ENCODE data around the gene AKAP11. TPM values are rescaled to one million over a fixed set of nuclear protein-coding genes. Genes with fewer than 3 reads are reported as not detected.

AKAP11 gene
- total and polyA plus RNA-seq, 2 of the 4 experiments (the other 2 are of a cell fraction) = 8.0 to 19.7 TPM

GRCh38 chr13:42337808-42338600 lies 66.1 kb downstream of the AKAP11 start:
- H3K9ac ChIP-seq (ENCODE audit: low read depth, low read length) = no peak overlapping the region
- H2BK120ac ChIP-seq (ENCODE audit: low read depth, low read length) = no peak overlapping the region
- ATAC-seq (ENCODE audit: low read depth) (no peak), DNase-seq (no peak)
- in situ Hi-C loops (cut with MboI; ENCODE audit: low sequenced_read_pairs) = no loop called here
- CTCF ChIA-PET = no interaction called here
- no peaks in the 10 kb centered on the region for H4K20me1 ChIP-seq (ENCODE audit: insufficient read depth, low read length)
- H3K4me3 ChIP-seq (ENCODE audit: insufficient read depth, low read depth, low read length) = no peak overlapping the region
- H2AK9ac ChIP-seq (replicated peaks; ENCODE audit: low read depth, low read length, poor library complexity) = no peak overlapping the region
- H2BK20ac ChIP-seq (ENCODE audit: low read depth, low read length) = no peak overlapping the region
- POLR2A ChIA-PET (ENCODE audit: unreplicated experiment) = no interaction called here
- intact Hi-C loops (cut with micrococcal nuclease) = no loop called here
- H3K27me3 ChIP-seq (ENCODE audit: control insufficient read depth, insufficient read depth, low read length) = peaks cover 21% of the 10 kb centered on the region
- H3K18ac ChIP-seq (ENCODE audit: low read depth, low read length) = no peak overlapping the region
- no peak overlapping the region for H2AFZ ChIP-seq (replicated peaks; ENCODE audit: low read length, poor library complexity)
- no peak overlapping the region for H3K4me2 ChIP-seq (ENCODE audit: low read depth, low read length)
- no peak overlapping the region for H3K4ac ChIP-seq (ENCODE audit: low read depth, low read length)
- no CpG with 5 or more reads among the region's 7 CpGs for WGBS, 2 experiments (ENCODE audit: extremely low coverage in 2 of 2, insufficient read length in 1 of 2)
- H3K56ac ChIP-seq (ENCODE audit: extremely low read depth, insufficient read depth, low read length) = no peak overlapping the region
- BruUV-seq (replicated peaks) = no TSS peak
- no peak overlapping the region for H4K91ac ChIP-seq (ENCODE audit: insufficient read depth, low read depth, low read length)
- H4K8ac ChIP-seq (ENCODE audit: low read depth in 2 of 2, low read length in 2 of 2) = no peak overlapping the region
- H2BK5ac ChIP-seq (ENCODE audit: low read depth, low read length, poor library complexity, severe bottlenecking) = no peak overlapping the region
- no peak overlapping the region for H2BK15ac ChIP-seq (ENCODE audit: low read depth, low read length)
- H3K27ac ChIP-seq (ENCODE audit: insufficient read depth, low read length) = no peak overlapping the region
- H3K4me1 ChIP-seq (ENCODE audit: control insufficient read depth, insufficient read depth, low read length) = no peaks in the 10 kb centered on the region
- no peak overlapping the region for H3K23ac ChIP-seq (ENCODE audit: low read depth, low read length)
- no peaks in the 10 kb centered on the region for H3K36me3 ChIP-seq (ENCODE audit: control insufficient read depth, insufficient read depth, low read length)
- no peak overlapping the region for H2AK5ac ChIP-seq (ENCODE audit: low read depth, low read length)
- TF ChIP-seq FOS (IDR thresholded peaks at IDR 0.05; ENCODE audit: low read depth, low read length) (no peak), SMC3 (IDR thresholded peaks at IDR 0.05; ENCODE audit: low read depth, low read length) (no peak), POLR2A (IDR thresholded peaks at IDR 0.05; ENCODE audit: low read depth, low read length) (no peak)
- no peaks in the 10 kb centered on the region for H3K9me3 ChIP-seq (ENCODE audit: control insufficient read depth, insufficient read depth, low read length)
- H4K5ac ChIP-seq (ENCODE audit: low read depth, low read length) = no peak overlapping the region
- H3K79me1 ChIP-seq (ENCODE audit: low read depth in 1 of 2, low read length in 2 of 2) = no peaks in the 10 kb centered on the region
- no peaks in the 10 kb centered on the region for H3K9me1 ChIP-seq (ENCODE audit: insufficient read depth, low read length)
- dilution Hi-C loops (cut with HindIII; ENCODE audit: low sequenced_read_pairs, unreplicated experiment) = no loop called here
- no peak overlapping the region for H3K14ac ChIP-seq (replicated peaks; ENCODE audit: low read depth, low read length)

All from IMR-90 (cell line).